HG03045 (cell line): ENCODE results near the gene CYP4F12.

Experiments
- ATAC-seq: cut with Tn5 transposase; IDR thresholded peaks from one replicate; pipeline ENCODE4 v1.9.1; 2021; ENCODE audit warnings: mild to moderate bottlenecking, moderate library complexity; ENCODE audit not compliant: unreplicated experiment

The CYP4F12 gene

DNA sequence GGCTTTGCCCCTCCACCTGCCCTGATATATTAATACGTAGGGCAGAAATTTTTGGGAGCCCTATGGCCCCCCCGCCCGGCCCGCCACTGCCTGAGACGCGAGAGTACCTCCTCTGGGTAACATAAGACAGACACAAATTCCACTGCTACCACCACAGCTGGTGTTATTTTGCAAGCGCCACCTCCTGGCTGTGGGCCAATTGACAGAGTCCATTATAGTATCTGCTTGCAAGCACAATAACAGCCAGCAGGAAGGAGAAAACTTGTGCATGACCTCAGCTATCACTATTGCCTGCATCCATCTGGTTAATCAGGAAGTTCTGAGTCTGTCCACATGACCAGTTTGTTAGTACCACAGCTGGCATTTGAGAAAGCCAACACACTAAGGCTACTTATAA lies 29.6 kb downstream of the CYP4F12 start:
- ATAC-seq, result no peak

- no peak for ATAC-seq
Measured at GRCh38 chr19:15714638-15715037, 41.8 kb downstream of the CYP4F12 start.

- no peak for ATAC-seq
Measured at GRCh38 chr19:15715642-15716041, 42.8 kb downstream of the CYP4F12 start.

GRCh38 chr19:15717809-15718208 lies 44.9 kb downstream of the CYP4F12 start:
- no peak for ATAC-seq

- ATAC-seq, result no peak
Measured at GRCh38 chr19:15721268-15721667, 48.4 kb downstream of the CYP4F12 start.

DNA sequence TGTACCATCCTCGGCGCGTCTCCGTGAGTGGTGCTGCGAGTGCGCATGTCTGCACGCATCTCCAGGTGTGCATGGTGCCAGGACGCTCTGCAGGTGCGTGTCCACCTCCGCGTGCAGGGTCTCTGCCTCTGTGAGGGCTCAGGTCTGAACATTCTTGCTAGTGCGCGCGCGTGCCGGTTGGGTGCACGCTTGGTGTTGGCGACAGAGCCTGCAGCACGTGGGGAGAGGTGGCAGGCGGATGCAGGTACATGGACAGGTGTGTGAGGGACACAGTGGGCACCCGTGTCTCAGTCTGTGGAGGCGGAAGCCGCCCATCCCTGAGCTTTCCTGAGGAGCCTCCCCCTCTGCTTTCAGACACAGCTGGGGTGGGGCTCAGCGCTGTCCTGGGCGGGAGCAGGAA lies 50.1 kb downstream of the CYP4F12 start:
- ATAC-seq, result no peak

DNA sequence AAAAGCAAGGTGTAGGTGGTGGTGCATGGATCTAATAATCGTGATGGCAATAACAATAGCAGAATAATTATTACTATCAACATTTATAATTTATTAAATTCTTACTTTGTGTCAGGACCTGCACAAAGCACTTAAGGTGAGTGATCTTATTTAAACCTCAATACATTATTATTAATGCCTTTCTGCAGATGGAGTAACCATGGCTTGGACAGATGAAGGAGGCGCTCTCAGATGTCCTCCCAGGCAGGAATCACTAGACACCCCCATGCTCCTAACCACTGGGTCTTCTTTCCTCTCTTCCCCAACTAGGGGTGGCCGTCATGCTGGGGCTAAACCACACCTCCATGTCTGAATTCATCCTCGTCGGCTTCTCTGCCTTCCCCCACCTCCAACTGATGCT lies 54.8 kb downstream of the CYP4F12 start, which contains the start of gene OR10H2:
TSS of gene OR10H2 (plus strand) at position 301 of the 400 bp plus-strand sequence. CDS start at position 321, 20 bp downstream.
- no peak for ATAC-seq

DNA sequence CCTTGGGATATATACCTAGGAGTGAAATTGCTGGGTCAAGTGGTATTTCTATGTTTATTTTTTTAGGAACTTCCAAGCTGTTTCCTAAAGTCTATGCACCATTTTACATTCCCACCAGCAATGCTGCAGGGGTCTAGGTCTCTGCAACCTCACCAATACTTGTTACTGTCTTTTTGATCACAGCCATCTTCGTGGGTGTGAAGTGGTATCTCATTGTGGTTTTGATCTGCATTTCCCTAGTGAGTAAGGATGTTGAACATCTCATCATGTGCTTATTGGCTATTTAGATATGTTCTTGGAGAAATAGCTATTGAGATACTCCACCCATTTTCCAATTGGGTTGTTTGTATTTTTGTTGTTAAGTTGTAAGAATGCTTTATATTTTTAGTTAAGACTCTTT lies 57.7 kb downstream of the CYP4F12 start:
- no peak for ATAC-seq

DNA sequence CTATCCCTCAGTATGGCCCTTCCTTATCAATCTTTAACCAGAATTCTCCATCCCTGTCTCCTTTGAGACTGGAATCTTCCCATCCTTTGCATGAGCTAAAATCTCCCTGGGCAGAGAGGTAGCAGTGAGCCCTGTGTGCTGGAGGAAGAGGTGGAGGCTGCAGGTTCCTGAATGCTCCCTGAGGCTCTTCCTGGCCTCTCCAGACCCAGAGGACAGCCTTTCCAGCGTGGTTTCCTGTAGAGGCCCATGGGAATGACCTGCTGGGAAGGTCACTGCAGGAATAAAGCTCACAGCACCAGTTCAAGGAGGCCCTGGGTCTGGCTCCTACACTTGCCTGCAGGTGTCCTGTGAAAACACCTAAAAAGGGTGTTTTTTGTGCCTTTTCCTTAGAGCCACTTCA lies 59.5 kb downstream of the CYP4F12 start:
- ATAC-seq, result no peak

GRCh38 chr19:15733895-15734294 lies 61.0 kb downstream of the CYP4F12 start:
- ATAC-seq, result no peak

GRCh38 chr19:15737722-15738121 lies 64.8 kb downstream of the CYP4F12 start, which contains the start of gene OR10H3:
TSS of gene OR10H3 (plus strand) at chr19:15737985. CDS start at chr19:15741393, 3,408 bp downstream.
- no peak for ATAC-seq

DNA sequence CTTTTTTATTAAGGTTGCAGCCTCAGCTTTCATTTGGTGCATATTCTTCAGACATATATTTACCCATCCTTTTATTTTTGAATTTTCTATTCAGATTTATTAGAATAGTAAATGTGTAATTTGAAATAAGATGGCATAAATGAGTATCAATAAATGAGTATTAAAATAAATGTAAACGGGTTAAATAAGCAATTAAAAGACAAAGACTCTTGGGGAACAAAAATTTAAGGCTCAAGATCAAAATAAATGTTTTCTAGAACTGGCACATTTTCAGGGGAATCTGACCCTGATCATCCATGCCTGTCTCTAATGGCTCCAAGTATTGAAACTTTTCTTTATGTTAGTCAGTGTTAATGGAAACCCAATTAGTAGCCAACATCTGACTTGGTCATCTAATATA lies 67.9 kb downstream of the CYP4F12 start:
- no peak for ATAC-seq
